Peyer's patch (tissue), 4 donors: Measurements from ENCODE around the gene SMARCD1. TPM values are rescaled to one million over a fixed set of nuclear protein-coding genes. Genes with fewer than 3 reads are reported as not detected.

Experiments
- DNase-seq, 3 donors: peaks; one replicate each; pipeline ENCODE4 v3.0.0-alpha.2; 2017 to 2019
- H3K27ac ChIP-seq, 4 donors: fragments of 200-600 bp; sonication (generic); one replicate each; pipeline ENCODE4 v1.5.1; 2016 to 2019
- H3K27me3 ChIP-seq, 2 donors: fragments of 200-600 bp; sonication (generic); one replicate each; pipeline ENCODE4 v1.5.1; 2019
- H3K36me3 ChIP-seq, 3 donors: fragments of 200-600 bp; sonication (generic); one replicate each; pipeline ENCODE4 v1.5.1; 2016 to 2019
- H3K4me1 ChIP-seq, 4 donors: fragments of 200-600 bp; sonication (generic); one replicate each; pipeline ENCODE4 v1.5.1; 2016 to 2019
- H3K4me3 ChIP-seq, 4 donors: fragments of 200-600 bp; sonication (generic); 1 replicate in 3 of 4; 2 replicates in 1 of 4; pipeline ENCODE4 v1.5.1; 2016 to 2019; ENCODE audit warnings: mild to moderate bottlenecking in 1 of 4
- H3K9me3 ChIP-seq, 4 donors: fragments of 200-600 bp; sonication (generic); one replicate each; pipeline ENCODE4 v1.5.1; 2016 to 2019; ENCODE audit warnings: mild to moderate bottlenecking in 1 of 4
- CTCF ChIP-seq, 6 experiments: fragments of 450-650 bp in 4 of 6; fragments of 200-600 bp in 2 of 6; sonication (generic) in 1 of 6; IDR thresholded peaks; one replicate each; pipeline ENCODE4 v1.5.1; 2017 to 2019; ENCODE audit warnings: antibody characterized with exemption in 6 of 6, mild to moderate bottlenecking in 3 of 6, moderate library complexity in 1 of 6
- POLR2A ChIP-seq, 2 donors: fragments of 450-650 bp; IDR thresholded peaks; one replicate each; pipeline ENCODE4 v1.5.1; 2017; ENCODE audit warnings: antibody characterized with exemption in 2 of 2, mild to moderate bottlenecking in 2 of 2, moderate library complexity in 2 of 2
- total RNA-seq, 4 donors: library from RNA; depleted of rRNA; stranded (reverse); fragments of >200 nt; gene quantifications; one replicate each; pipeline ENCODE4 v1.1.0, GENCODE V29; 2016

The SMARCD1 gene
- total RNA-seq, 4 donors from 2014 or later: 76.5 to 126 (median 95.1) TPM

- no peak overlapping the region for H3K4me3 ChIP-seq
- no peak overlapping the region for H3K27ac ChIP-seq
- no peaks in the 10 kb centered on the region for H3K27me3 ChIP-seq
- peaks cover 0 to 16% (median 0%) of the 10 kb centered on the region in 4 donors for H3K4me1 ChIP-seq
- no peaks in the 10 kb centered on the region for H3K36me3 ChIP-seq
- TF ChIP-seq POLR2A (IDR thresholded peaks at IDR 0.05): no peak
- no peak for TF ChIP-seq CTCF (IDR thresholded peaks at IDR 0.05)
- DNase-seq: no peak
- no peaks in the 10 kb centered on the region for H3K9me3 ChIP-seq
Observed at GRCh38 chr12:50049254-50050118, 35.7 kb upstream of the SMARCD1 start.

- H3K36me3 ChIP-seq: no peaks in the 10 kb centered on the region
- H3K27me3 ChIP-seq: no peaks in the 10 kb centered on the region
- DNase-seq: no peak
- TF ChIP-seq CTCF (IDR thresholded peaks at IDR 0.05) (no peak), POLR2A (IDR thresholded peaks at IDR 0.05) (no peak)
- no peak overlapping the region for H3K4me3 ChIP-seq
- H3K4me1 ChIP-seq: peaks cover 0 to 16% (median 0%) of the 10 kb centered on the region in 4 donors
- H3K27ac ChIP-seq: no peak overlapping the region
- H3K9me3 ChIP-seq: no peaks in the 10 kb centered on the region
Observed at GRCh38 chr12:50050119-50050385, 35.1 kb upstream of the SMARCD1 start.

GRCh38 chr12:50050410-50051098 lies 34.6 kb upstream of the SMARCD1 start:
- H3K4me3 ChIP-seq: peak overlapping the region in 2 of 4 donors; percentile 29 to 33

GRCh38 chr12:50051101-50051806 lies 33.9 kb upstream of the SMARCD1 start:
- no peak overlapping the region for H3K4me3 ChIP-seq
- H3K4me1 ChIP-seq: peaks cover 0 to 24% (median 0%) of the 10 kb centered on the region in 4 donors
- no peaks in the 10 kb centered on the region for H3K9me3 ChIP-seq
- H3K27me3 ChIP-seq: no peaks in the 10 kb centered on the region
- DNase-seq: no peak
- no peaks in the 10 kb centered on the region for H3K36me3 ChIP-seq
- H3K27ac ChIP-seq: peak overlapping the region in 1 of 4 donors; percentile 25
- TF ChIP-seq POLR2A (IDR thresholded peaks at IDR 0.05) (no peak), CTCF (IDR thresholded peaks at IDR 0.05) (no peak)

More at GRCh38 chr12:50050410-50051098, 34.6 kb upstream of the SMARCD1 start:
- peaks cover 0 to 17% (median 0%) of the 10 kb centered on the region in 4 donors for H3K4me1 ChIP-seq
- H3K9me3 ChIP-seq: no peaks in the 10 kb centered on the region
- TF ChIP-seq POLR2A (IDR thresholded peaks at IDR 0.05): no peak
- no peak for TF ChIP-seq CTCF (IDR thresholded peaks at IDR 0.05)
- DNase-seq: peak in 1 of 3 donors; percentile 62
- H3K27ac ChIP-seq: peak overlapping the region in 1 of 4 donors; percentile 25
- no peaks in the 10 kb centered on the region for H3K36me3 ChIP-seq
- H3K27me3 ChIP-seq: no peaks in the 10 kb centered on the region

- Histone ChIP-seq H3K27me3 (no peaks in the 10 kb centered on the region), H3K9me3 (no peaks in the 10 kb centered on the region), H3K4me1 (peaks cover 0 to 35% (median 3%) of the 10 kb centered on the region in 4 donors), H3K36me3 (no peaks in the 10 kb centered on the region), H3K27ac (no peak overlapping the region), H3K4me3 (no peak overlapping the region)
- TF ChIP-seq POLR2A (IDR thresholded peaks at IDR 0.05): no peak
- TF ChIP-seq CTCF (IDR thresholded peaks at IDR 0.05): no peak
- no peak for DNase-seq
Observed at GRCh38 chr12:50052544-50052943, 32.6 kb upstream of the SMARCD1 start.
